HEK293T (cell line): ENCODE results near the gene NCAPD2.

ENCODE experiments used
- CTCF ChIA-PET: fragments of 350-600 bp; formaldehyde crosslinking; extraction: SDS; loops from one replicate; lab custom pipeline; 2021; ENCODE audit warnings: antibody characterized with exemption, inconsistent platforms; lab: Yijun Ruan, JAX
- POLR2A ChIA-PET: fragments of 350-600 bp; formaldehyde crosslinking; extraction: SDS; loops from one replicate; lab custom pipeline; 2020; ENCODE audit warnings: antibody characterized with exemption, inconsistent platforms; lab: Yijun Ruan, JAX
- DNase-seq: peaks from one replicate; pipeline ENCODE4 v3.0.0; 2012; ENCODE audit warnings: mixed read lengths; ENCODE audit errors: extremely low spot score
- ARNT ChIP-seq: fragments of 450-650 bp; IDR thresholded peaks from 2 replicates; pipeline ENCODE4 v1.6.1; 2017; ENCODE audit warnings: mild to moderate bottlenecking
- BHLHE40 ChIP-seq: fragments of 450-650 bp; IDR thresholded peaks from 2 replicates; pipeline ENCODE4 v1.6.1; 2016; ENCODE audit warnings: mild to moderate bottlenecking, moderate library complexity, borderline replicate concordance
- CTBP1 ChIP-seq: fragments of 450-650 bp; IDR thresholded peaks from 2 replicates; pipeline ENCODE4 v1.6.1; 2016; ENCODE audit warnings: borderline replicate concordance
- ELF4 ChIP-seq: fragments of 450-650 bp; IDR thresholded peaks from 2 replicates; pipeline ENCODE4 v1.6.1; 2017; ENCODE audit warnings: antibody characterized with exemption
- FOXA1 ChIP-seq: fragments of 450-650 bp; IDR thresholded peaks from 2 replicates; pipeline ENCODE4 v1.6.1; 2016; ENCODE audit warnings: mild to moderate bottlenecking
- FOXK2 ChIP-seq: fragments of 450-650 bp; IDR thresholded peaks from 2 replicates; pipeline ENCODE4 v1.6.1; 2016; ENCODE audit warnings: mild to moderate bottlenecking
- FOXM1 ChIP-seq: fragments of 450-650 bp; IDR thresholded peaks from 2 replicates; pipeline ENCODE4 v1.6.1; 2017; ENCODE audit warnings: mild to moderate bottlenecking, borderline replicate concordance
- HDGF ChIP-seq: fragments of 450-650 bp; IDR thresholded peaks from 2 replicates; pipeline ENCODE4 v1.6.1; 2017; ENCODE audit warnings: antibody characterized with exemption, borderline replicate concordance
- L3MBTL2 ChIP-seq: fragments of 450-650 bp; conservative IDR thresholded peaks from 2 replicates; pipeline ENCODE4 v1.6.1; 2016; ENCODE audit warnings: mild to moderate bottlenecking
- LEF1 ChIP-seq: fragments of 450-650 bp; IDR thresholded peaks from 2 replicates; pipeline ENCODE4 v1.6.1; 2017; ENCODE audit warnings: mild to moderate bottlenecking, borderline replicate concordance
- NFRKB ChIP-seq: fragments of 450-650 bp; IDR thresholded peaks from 2 replicates; pipeline ENCODE4 v1.6.1; 2016; ENCODE audit warnings: mild to moderate bottlenecking, moderate library complexity
- SP1 ChIP-seq: fragments of 450-650 bp; IDR thresholded peaks from 2 replicates; pipeline ENCODE4 v1.6.1; 2017
- SUZ12 ChIP-seq: fragments of 450-650 bp; IDR thresholded peaks from 2 replicates; pipeline ENCODE4 v1.6.1; 2016; ENCODE audit warnings: mild to moderate bottlenecking
- TARDBP ChIP-seq: fragments of 450-650 bp; IDR thresholded peaks from 2 replicates; pipeline ENCODE4 v1.6.1; 2016
- ZNF384 ChIP-seq: fragments of 450-650 bp; IDR thresholded peaks from 2 replicates; pipeline ENCODE4 v1.6.1; 2016
- TF ChIP-seq, protein P1 (sequence below): fragments of 450-650 bp; IDR thresholded peaks from 2 replicates; pipeline ENCODE4 v1.6.1; 2016

The NCAPD2 gene

DNA sequence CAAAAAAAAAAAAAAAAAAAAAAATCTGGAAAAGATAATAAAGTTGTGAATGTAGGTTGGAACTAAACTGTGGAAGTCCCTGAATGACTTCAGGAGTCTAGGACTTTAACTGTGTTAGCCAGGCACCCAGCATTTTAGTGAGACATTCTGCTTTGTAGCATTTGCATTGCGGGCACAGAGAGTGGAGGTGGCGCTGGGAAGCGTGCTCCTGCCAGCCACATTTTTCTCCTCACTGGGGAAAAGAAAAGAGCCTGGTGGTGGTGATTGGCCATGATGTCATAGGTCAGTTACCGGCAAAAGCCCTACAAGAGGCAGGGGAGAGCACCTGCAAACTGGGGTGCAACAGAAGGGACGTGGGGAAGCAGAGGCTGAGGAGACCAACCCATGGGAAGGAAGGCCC, 30.7 kb downstream of the NCAPD2 start:
- CTCF ChIA-PET: no interaction called here
- TF ChIP-seq FOXM1 (no peak), FOXK2 (no peak), NFRKB (no peak), L3MBTL2 (no peak), HDGF (no peak), TARDBP (no peak), FOXA1 (no peak), ZNF384 (no peak), BHLHE40 (no peak)
- no peak for DNase-seq
- POLR2A ChIA-PET: interaction anchor here (1.1 to 1.5 kb wide), 2 partner anchors 10 to 11 kb away, joined by 3 to 6 read pairs; partner anchors contain the start of gene GAPDH

DNA sequence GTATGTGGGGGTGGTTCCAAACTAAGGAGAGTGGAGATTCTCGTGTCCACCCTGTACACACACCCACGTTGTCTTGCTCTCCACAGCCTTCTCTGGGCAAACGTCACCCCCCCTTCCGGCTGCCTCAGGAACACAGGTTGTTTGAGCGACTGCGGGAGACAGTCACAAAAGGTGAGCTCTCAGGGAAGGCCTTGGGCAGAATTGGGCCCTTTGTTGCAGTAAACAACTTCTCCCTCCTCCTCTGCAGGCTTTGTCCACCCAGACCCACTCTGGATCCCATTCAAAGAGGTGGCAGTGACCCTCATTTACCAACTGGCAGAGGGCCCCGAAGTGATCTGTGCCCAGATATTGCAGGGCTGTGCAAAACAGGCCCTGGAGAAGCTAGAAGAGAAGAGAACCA, 32.3 kb downstream of the NCAPD2 start:
- POLR2A ChIA-PET: interaction anchor here (1.1 to 2.0 kb wide), 3 partner anchors 8 to 33 kb away, joined by 4 to 5 read pairs (median 4); partner anchors contain the start of genes GAPDH and MRPL51

DNA sequence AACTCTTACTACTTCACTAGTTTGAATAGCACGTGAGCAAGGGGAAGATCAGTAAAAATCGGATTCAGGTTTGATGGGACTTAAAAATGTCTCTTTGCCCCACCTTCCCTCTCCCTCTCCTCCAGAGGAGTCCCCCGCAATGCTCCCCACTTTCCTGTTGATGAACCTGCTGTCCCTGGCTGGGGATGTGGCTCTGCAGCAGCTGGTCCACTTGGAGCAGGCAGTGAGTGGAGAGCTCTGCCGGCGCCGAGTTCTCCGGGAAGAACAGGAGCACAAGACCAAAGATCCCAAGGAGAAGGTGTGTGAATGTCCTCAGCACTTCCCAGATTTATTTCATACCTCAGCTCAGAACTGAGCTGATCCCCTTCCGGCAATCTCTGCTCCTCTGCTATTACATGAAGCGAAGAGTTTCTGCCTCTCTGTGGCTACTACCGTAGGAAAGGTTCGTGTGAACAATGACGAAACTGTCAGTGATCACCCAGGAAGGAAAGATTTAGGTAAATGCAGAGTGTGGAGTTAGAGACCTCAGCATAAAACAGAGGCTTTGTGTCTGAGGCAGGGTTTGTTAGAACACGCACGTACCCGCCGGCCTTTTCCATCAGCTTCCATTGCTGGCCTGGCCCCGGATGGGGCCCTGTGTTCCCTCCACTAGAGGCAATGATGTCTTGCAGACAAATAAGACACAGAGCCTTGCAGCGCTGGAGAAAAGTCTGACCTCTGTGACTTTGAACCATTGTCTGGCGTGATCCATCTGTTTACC, 33.0 kb downstream of the NCAPD2 start:
- POLR2A ChIA-PET: interaction anchor here (1.1 to 2.0 kb wide), 2 partner anchors 9 to 34 kb away, joined by 4 to 5 read pairs; partner anchors contain the start of gene MRPL51
- CTCF ChIA-PET: no interaction called here
- no peak for TF ChIP-seq ZNF384
- no peak for TF ChIP-seq NFRKB
- TF ChIP-seq FOXA1: no peak
- TF ChIP-seq BHLHE40: no peak
- TF ChIP-seq ARNT: no peak
- TF ChIP-seq ELF4: no peak
- TF ChIP-seq LEF1: no peak
- TF ChIP-seq TARDBP: no peak
- TF ChIP-seq FOXK2: no peak
- TF ChIP-seq SUZ12: no peak
- TF ChIP-seq, protein P1, sequence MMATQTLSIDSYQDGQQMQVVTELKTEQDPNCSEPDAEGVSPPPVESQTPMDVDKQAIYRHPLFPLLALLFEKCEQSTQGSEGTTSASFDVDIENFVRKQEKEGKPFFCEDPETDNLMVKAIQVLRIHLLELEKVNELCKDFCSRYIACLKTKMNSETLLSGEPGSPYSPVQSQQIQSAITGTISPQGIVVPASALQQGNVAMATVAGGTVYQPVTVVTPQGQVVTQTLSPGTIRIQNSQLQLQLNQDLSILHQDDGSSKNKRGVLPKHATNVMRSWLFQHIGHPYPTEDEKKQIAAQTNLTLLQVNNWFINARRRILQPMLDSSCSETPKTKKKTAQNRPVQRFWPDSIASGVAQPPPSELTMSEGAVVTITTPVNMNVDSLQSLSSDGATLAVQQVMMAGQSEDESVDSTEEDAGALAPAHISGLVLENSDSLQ: no peak
- no peak for DNase-seq

More for the DNA sequence above, 32.3 kb downstream of the NCAPD2 start:
- no peak for TF ChIP-seq L3MBTL2
- TF ChIP-seq BHLHE40: no peak
- no peak for TF ChIP-seq HDGF
- TF ChIP-seq FOXK2: no peak
- no peak for TF ChIP-seq ELF4
- no peak for TF ChIP-seq NFRKB
- TF ChIP-seq TARDBP: no peak
- no peak for TF ChIP-seq ZNF384
- no peak for TF ChIP-seq LEF1
- TF ChIP-seq CTBP1: no peak
- TF ChIP-seq SP1: no peak
- TF ChIP-seq, protein P1: no peak
- no peak for TF ChIP-seq FOXM1
- no peak for TF ChIP-seq ARNT
- no peak for TF ChIP-seq FOXA1
- no peak for TF ChIP-seq SUZ12
- CTCF ChIA-PET: no interaction called here
- no peak for DNase-seq

DNA sequence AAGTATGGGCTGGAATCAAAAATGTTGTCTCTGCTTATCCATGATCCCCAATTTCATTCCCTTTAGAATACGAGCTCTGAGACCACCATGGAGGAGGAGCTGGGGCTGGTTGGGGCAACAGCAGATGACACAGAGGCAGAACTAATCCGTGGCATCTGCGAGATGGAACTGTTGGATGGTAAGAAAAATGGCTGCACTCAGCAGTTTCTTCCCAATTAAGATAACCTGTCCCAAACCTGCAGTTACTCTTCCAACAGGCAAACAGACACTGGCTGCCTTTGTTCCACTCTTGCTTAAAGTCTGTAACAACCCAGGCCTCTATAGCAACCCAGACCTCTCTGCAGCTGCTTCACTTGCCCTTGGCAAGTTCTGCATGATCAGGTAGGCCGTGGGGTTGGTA, 33.8 kb downstream of the NCAPD2 start:
- POLR2A ChIA-PET: interaction anchor here (0.9 kb wide), 1 partner anchor 10 kb away, joined by 3 read pairs; no protein-coding TSS in a partner anchor
- TF ChIP-seq BHLHE40 (no peak), HDGF (no peak), FOXA1 (no peak), ELF4 (no peak), CTBP1 (no peak), FOXK2 (no peak), ARNT (no peak), TARDBP (no peak), NFRKB (no peak), LEF1 (no peak), SP1 (no peak), SUZ12 (no peak), L3MBTL2 (no peak), FOXM1 (no peak), ZNF384 (no peak)
- TF ChIP-seq, protein P1: no peak
- CTCF ChIA-PET: interaction anchor here (2.2 kb wide), 1 partner anchor 10 kb away, joined by 9 read pairs; no protein-coding TSS in a partner anchor
- DNase-seq: no peak

DNA sequence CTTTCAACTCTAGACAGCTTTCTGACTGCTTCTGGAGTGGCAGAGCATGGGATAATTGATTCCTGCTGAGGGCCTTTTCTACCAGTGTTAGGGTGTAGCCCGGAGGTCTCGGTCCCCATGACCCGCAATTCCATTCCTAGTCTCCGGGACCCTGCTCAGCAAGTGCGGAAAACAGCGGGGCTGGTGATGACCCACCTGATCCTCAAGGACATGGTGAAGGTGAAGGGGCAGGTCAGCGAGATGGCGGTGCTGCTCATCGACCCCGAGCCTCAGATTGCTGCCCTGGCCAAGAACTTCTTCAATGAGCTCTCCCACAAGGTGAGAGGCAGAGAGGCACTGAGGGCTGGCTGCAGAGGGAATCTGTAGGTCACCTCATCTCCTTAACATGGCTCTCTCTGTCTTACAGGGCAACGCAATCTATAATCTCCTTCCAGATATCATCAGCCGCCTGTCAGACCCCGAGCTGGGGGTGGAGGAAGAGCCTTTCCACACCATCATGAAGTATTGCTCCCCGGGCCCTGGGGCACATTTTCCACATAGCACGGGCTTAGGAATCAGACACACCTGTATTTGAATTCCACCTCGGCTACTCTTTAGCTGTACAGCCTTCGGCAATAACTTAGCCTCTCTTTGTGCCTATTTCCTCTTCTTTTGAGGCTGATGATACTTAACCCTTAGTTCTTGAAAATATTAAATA, 34.8 kb downstream of the NCAPD2 start:
- ChIA-PET CTCF (interaction anchor here (2.2 kb wide), 1 partner anchor 9 kb away, joined by 9 read pairs; no protein-coding TSS in a partner anchor), POLR2A (interaction anchor here (0.7 to 1.0 kb wide), 3 partner anchors 9 to 36 kb away, joined by 3 to 4 read pairs (median 3); partner anchors contain the start of gene MRPL51)
- TF ChIP-seq SUZ12 (no peak), L3MBTL2 (no peak), LEF1 (no peak), ZNF384 (no peak), ELF4 (no peak)
- no peak for DNase-seq
